ENCODE data around the gene ADAMTSL5.

ADAMTSL5 gene

GRCh38 chr19:1475751-1476437, 36.9 kb downstream of the ADAMTSL5 start:
- TF ChIP-seq, protein P1, sequence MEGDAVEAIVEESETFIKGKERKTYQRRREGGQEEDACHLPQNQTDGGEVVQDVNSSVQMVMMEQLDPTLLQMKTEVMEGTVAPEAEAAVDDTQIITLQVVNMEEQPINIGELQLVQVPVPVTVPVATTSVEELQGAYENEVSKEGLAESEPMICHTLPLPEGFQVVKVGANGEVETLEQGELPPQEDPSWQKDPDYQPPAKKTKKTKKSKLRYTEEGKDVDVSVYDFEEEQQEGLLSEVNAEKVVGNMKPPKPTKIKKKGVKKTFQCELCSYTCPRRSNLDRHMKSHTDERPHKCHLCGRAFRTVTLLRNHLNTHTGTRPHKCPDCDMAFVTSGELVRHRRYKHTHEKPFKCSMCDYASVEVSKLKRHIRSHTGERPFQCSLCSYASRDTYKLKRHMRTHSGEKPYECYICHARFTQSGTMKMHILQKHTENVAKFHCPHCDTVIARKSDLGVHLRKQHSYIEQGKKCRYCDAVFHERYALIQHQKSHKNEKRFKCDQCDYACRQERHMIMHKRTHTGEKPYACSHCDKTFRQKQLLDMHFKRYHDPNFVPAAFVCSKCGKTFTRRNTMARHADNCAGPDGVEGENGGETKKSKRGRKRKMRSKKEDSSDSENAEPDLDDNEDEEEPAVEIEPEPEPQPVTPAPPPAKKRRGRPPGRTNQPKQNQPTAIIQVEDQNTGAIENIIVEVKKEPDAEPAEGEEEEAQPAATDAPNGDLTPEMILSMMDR (IDR thresholded peaks at IDR 0.05), result no peak
- TF ChIP-seq ZFX (IDR thresholded peaks at IDR 0.05; ENCODE audit: borderline replicate concordance), result no peak
- no peak overlapping the region for H3K27ac ChIP-seq

DNA sequence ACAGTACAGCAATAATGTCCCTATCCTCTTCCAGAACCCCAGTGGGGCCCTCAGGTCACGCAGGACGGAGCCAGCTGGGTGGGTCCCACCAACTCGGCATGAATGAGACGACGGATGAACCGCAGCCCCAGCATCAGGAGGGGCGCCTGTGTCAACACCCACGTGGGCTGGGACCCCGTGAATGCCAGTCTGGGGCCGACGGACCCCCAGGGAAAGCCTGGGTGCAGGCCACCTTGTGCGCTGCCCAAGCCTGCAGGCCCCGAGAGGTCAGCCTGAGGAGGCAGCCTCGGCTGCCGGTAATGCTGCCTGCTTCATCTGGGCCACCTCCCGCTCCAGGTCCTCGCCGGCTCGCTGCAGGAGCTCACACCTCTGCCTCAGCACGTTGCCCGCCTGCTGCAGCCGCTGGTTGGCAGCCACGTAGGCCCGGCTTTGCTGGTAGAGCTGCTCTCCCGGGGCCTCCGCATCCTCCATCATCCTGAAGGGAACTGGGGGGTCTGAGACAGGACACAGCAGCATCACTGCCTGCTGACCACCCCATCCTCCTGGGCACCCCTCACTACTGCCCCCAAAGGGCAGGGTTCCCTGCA, 38.0 kb downstream of the ADAMTSL5 start:
- no peak overlapping the region for H3K27ac ChIP-seq
- TF ChIP-seq, protein P1 (IDR thresholded peaks at IDR 0.05), result no peak
- TF ChIP-seq ZFX (IDR thresholded peaks at IDR 0.05; ENCODE audit: borderline replicate concordance), result no peak

DNA sequence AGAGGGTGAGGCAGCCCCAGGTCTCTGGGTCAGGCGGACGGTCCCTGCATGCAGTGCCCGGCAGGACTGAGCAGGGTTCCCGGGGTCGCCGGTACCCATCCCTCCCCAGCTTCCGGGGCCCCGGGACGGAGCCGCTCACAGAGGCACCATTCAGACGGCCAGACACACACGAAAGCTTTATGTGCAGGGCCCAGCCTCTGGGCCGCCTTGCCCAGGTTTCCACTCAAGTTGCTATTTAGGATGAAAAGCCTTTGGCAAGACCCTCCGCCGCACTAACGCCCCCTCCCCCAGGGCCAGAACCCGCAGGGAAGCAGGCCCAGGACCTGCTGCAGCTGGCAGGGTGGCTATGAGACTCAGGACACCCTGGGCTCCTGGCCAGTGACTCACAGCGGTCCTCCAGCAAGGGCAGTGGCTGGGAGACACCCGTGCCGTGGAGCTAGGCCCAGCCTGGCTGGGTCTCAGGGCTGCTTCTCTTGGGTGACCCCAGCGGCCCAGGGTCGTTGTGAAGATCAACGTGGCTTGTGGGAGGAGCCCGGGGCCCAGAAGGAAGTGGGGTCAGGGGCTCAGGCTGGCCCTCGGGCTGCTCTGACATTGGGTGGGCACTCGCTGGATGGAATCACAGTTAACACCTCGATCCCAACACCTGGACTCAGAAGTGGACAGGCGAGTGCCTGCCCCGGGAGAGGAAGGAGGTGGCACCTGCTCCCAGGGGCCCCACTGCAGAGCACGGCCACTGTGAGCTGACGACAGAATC, 38.6 kb downstream of the ADAMTSL5 start:
- TF ChIP-seq, protein P1 (IDR thresholded peaks at IDR 0.05), result no peak
- no peak for TF ChIP-seq ZFX (IDR thresholded peaks at IDR 0.05; ENCODE audit: borderline replicate concordance)
- H3K27ac ChIP-seq, result no peak overlapping the region

DNA sequence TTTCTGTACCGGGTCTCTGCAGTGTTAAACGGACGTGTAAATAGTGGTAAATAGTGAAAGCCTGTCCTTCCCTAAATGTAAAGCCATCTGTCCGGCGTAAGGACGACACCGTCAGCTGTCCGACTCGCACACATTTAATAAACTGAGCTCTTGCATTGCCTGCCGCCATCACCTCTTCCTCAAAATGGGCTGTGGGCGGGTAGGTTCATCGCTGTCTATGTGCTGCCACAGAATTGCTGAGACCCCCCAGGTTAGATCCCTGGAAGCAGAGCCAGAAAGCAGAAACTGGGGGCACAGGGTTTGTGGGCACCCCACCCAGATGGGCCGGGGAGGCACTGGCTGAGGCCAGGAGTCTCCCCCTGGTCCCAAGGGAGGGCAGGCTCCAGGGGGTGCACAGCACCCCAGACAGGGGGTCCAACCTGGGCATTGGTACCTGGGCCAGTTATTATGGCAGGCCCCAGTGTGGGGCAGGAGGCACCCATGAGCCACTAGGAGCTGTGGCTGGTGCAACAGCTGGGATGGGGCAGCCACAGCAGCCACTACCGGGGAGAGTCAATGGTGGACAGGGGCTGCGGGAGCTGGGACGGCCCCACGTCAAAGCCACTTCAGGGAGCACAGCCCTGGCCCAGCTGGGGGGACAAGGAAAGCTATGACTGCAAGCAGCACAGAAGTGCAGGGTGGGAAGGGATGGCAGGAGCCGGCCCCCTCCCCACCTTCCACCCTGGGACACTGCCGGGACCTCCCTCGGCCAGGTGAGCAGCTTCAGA, 39.6 kb downstream of the ADAMTSL5 start:
- TF ChIP-seq ZFX (IDR thresholded peaks at IDR 0.05; ENCODE audit: borderline replicate concordance), result no peak
- TF ChIP-seq, protein P1 (IDR thresholded peaks at IDR 0.05), result no peak

GRCh38 chr19:1472231-1473084, 40.4 kb downstream of the ADAMTSL5 start:
- TF ChIP-seq, protein P1 (IDR thresholded peaks at IDR 0.05), result no peak
- TF ChIP-seq ZFX (IDR thresholded peaks at IDR 0.05; ENCODE audit: borderline replicate concordance), result no peak
- H3K27ac ChIP-seq, result no peak overlapping the region

More for the DNA sequence above, 39.6 kb downstream of the ADAMTSL5 start:
- H3K27ac ChIP-seq, result no peak overlapping the region

GRCh38 chr19:1471515-1472160, 41.2 kb downstream of the ADAMTSL5 start:
- peak overlapping the region; percentile 86 for H3K27ac ChIP-seq
- TF ChIP-seq, protein P1 (IDR thresholded peaks at IDR 0.05), result no peak; the same call in 1 of the 2 replicates
- TF ChIP-seq ZFX (IDR thresholded peaks at IDR 0.05; ENCODE audit: borderline replicate concordance), result no peak

Data from 22Rv1 (cell line).